Kidney epithelial cell (primary cell): Measurements from ENCODE around the gene FHOD3. TPM values are rescaled to one million over a fixed set of nuclear protein-coding genes. Genes with fewer than 3 reads are reported as not detected.

Source experiments
- DNase-seq: peaks from one replicate; pipeline ENCODE4 v3.0.0-alpha.2; 2010; ENCODE audit warnings: low read depth
- H3K27me3 ChIP-seq: 2 replicates; pipeline ENCODE4 v1.6.0; 2011; ENCODE audit warnings: low read length; ENCODE audit not compliant: control insufficient read depth, insufficient read depth
- H3K36me3 ChIP-seq: 2 replicates; pipeline ENCODE4 v1.5.1; 2011; ENCODE audit warnings: low read length; ENCODE audit not compliant: control insufficient read depth, insufficient read depth
- H3K4me3 ChIP-seq: 2 replicates; pipeline ENCODE4 v1.5.1; 2011; ENCODE audit warnings: low read depth, mild to moderate bottlenecking, control low read depth, low read length
- CTCF ChIP-seq: IDR thresholded peaks from 2 replicates; pipeline ENCODE4 v1.5.1; 2011; ENCODE audit warnings: mild to moderate bottlenecking, moderate library complexity, low read length, control low read depth, inconsistent platforms; ENCODE audit not compliant: insufficient read depth, poor library complexity, severe bottlenecking
- total RNA-seq: library from RNA; depleted of rRNA; stranded (reverse); fragments of >200 nt; gene quantifications from 2 replicates; pipeline ENCODE4 v1.2.3, GENCODE V29; 2015

The FHOD3 gene
- total RNA-seq, 1 donor from 2014 or later = 47.2 TPM

- no peak overlapping the region for H3K4me3 ChIP-seq
- DNase-seq = no peak
- no peaks in the 10 kb centered on the region for H3K36me3 ChIP-seq
- no peaks in the 10 kb centered on the region for H3K27me3 ChIP-seq
- no peak for TF ChIP-seq CTCF
These were observed 332.3 kb downstream of the FHOD3 start for GRCh38 chr18:36629836-36630235.

GRCh38 chr18:36630917-36631316, 333.4 kb downstream of the FHOD3 start:
- Histone ChIP-seq H3K4me3 (no peak overlapping the region), H3K27me3 (no peaks in the 10 kb centered on the region), H3K36me3 (no peaks in the 10 kb centered on the region)
- no peak for DNase-seq
- no peak for TF ChIP-seq CTCF

GRCh38 chr18:36633961-36634412, 336.5 kb downstream of the FHOD3 start:
- Histone ChIP-seq H3K36me3 (no peaks in the 10 kb centered on the region), H3K4me3 (no peak overlapping the region), H3K27me3 (no peaks in the 10 kb centered on the region)
- no peak for DNase-seq
- TF ChIP-seq CTCF = no peak

GRCh38 chr18:36634573-36635216, 337.2 kb downstream of the FHOD3 start:
- H3K36me3 ChIP-seq = no peaks in the 10 kb centered on the region
- H3K27me3 ChIP-seq = no peaks in the 10 kb centered on the region
- no peak for DNase-seq
- no peak overlapping the region for H3K4me3 ChIP-seq
- TF ChIP-seq CTCF = no peak

- Histone ChIP-seq H3K4me3 (no peak overlapping the region), H3K36me3 (no peaks in the 10 kb centered on the region), H3K27me3 (no peaks in the 10 kb centered on the region)
- no peak for TF ChIP-seq CTCF
- DNase-seq = peak; percentile 43
These were observed 338.0 kb downstream of the FHOD3 start for GRCh38 chr18:36635414-36636096.
